ENCODE data around the gene GRIP2.

DNA sequence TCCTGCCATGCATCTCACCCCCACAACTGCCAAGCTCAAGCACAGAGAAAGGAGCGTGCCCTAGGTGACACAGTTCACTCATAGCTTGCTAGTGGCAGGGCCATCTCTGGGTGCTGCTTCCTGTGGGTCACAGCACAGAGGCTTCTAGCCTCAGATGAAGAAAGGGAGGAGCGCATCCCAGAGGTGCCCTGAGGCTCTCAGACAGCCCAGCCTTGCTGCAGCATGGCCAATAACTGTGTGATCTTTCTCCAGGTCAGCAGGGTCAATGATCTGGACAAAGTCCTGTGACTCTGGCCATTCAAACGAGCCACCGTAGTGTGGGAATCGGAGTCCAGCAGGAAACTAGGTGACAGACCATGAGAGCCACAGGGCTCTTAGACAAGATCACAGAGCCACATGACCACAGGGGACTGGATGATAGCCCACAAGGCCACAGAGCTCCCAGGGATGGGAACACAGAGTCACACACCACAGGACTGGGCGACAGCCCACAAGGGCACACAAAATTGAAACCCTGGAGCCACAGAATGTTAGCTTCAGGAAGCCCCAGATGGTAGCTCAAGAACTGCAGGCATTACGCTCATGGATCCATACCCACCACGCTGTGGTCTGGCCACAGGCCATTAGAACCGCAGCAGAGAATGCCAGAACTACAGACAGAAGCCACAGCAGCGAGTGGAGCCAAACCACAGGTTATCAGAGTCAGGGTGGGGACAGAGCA lies 25.9 kb upstream of the GRIP2 start:
- TF ChIP-seq, protein P1, sequence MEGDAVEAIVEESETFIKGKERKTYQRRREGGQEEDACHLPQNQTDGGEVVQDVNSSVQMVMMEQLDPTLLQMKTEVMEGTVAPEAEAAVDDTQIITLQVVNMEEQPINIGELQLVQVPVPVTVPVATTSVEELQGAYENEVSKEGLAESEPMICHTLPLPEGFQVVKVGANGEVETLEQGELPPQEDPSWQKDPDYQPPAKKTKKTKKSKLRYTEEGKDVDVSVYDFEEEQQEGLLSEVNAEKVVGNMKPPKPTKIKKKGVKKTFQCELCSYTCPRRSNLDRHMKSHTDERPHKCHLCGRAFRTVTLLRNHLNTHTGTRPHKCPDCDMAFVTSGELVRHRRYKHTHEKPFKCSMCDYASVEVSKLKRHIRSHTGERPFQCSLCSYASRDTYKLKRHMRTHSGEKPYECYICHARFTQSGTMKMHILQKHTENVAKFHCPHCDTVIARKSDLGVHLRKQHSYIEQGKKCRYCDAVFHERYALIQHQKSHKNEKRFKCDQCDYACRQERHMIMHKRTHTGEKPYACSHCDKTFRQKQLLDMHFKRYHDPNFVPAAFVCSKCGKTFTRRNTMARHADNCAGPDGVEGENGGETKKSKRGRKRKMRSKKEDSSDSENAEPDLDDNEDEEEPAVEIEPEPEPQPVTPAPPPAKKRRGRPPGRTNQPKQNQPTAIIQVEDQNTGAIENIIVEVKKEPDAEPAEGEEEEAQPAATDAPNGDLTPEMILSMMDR (IDR thresholded peaks at IDR 0.05), result no peak
- no peak for TF ChIP-seq EP300 (IDR thresholded peaks at IDR 0.05)

Measured in ovary (tissue), 3 donors.